GM18511 (cell line): ENCODE measurements around the gene PFKFB2.
A peak's percentile ranks its signal among the peaks of the same experiment; 100 is the strongest.

Experiments
- ATAC-seq: cut with Tn5 transposase; IDR thresholded peaks from one replicate; pipeline ENCODE4 v1.9.1; 2021; ENCODE audit warnings: mild to moderate bottlenecking, moderate library complexity; ENCODE audit not compliant: unreplicated experiment

The PFKFB2 gene

DNA sequence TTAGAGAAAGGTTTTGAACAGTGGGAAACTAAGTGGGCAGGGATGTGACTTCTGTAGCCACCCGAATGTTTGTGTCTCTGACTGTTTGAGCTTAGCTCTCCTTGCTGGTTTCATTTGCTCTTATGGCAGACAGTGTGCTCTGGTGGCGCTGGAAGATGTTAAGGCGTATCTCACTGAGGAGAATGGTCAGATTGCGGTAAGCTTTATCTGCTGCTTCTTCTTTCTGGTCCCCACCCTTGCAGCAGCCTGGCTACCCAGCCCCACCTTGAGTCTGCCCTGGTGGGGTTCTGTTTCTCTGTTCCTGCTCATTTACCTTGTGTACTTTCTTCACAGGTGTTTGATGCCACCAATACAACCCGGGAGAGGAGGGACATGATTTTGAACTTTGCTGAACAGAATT, 9.9 kb downstream of the PFKFB2 start:
- ATAC-seq: no peak

DNA sequence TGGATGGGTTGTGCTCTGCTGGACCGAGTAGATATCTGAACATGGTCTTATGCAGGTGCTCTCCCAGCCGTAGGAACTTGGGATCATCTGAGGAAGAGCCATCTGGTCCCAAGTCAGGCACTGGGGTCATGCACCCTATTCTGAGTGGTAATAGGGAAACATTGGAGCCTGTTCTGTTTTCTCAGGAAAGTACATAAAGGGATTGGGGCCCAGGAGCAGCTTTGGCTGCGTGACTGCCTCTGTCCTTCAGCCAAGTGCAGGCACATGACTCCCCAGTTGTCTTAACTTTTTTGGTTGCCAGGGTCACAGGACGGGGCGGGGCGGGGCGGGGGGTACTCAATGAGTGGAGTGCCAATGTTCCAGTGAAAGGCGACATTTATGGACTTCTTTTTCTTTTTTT, 11.5 kb downstream of the PFKFB2 start:
- no peak for ATAC-seq

DNA sequence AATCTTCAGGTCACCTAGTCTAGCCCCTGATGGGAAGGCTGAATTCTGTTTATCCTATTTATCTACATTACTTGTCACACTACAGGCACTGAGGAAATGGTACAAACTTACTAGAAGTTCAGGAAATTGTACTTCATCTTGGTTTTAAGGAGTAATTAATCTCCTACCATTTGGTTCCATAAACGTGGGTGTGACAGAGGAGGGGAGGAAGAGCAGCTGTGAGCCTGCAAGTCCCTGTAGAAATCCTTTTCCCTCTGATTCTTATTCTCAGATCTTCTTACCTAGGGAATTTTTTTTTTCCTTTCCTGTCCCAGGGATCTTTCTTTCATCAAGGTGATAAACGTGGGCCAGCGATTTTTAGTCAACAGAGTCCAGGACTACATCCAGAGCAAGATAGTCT, 14.1 kb downstream of the PFKFB2 start:
- no peak for ATAC-seq

DNA sequence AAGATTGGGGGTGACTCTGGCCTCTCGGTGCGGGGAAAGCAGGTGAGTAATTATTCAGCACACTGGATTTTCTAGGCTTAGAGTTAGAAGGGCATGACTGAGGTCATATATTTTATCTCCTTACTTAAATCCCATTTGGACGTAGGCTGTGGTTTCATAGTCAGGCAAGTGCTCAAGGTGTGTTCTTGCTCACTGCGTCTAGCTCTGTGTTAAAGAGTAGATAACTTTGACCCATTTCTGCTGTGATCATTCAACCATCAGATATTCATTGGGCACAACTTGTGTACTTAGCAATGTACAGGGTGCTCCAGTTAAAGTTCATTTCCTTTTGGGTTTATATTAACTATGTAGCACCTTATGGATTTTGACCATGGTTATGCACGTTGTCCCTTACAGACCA, 14.6 kb downstream of the PFKFB2 start:
- no peak for ATAC-seq

DNA sequence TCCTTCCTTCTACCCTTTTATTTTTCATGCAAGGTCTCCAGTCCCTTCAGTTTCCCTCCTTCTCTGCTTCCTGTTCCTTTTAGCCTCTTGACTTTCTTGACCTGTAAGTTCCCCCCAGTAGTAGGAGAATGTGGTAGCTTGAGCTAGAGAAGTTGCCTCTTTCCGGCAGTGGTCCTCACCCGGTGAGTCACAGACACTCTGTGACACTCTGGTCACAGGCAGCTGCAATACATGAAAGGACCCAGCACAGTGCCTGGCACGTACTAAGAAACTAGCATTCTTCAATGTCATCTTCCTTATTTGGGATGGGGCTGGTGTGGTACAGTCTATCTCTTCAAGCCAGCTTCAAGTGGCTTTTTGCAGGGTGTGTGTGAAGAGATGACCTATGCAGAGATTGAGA, 16.0 kb downstream of the PFKFB2 start:
- no peak for ATAC-seq

DNA sequence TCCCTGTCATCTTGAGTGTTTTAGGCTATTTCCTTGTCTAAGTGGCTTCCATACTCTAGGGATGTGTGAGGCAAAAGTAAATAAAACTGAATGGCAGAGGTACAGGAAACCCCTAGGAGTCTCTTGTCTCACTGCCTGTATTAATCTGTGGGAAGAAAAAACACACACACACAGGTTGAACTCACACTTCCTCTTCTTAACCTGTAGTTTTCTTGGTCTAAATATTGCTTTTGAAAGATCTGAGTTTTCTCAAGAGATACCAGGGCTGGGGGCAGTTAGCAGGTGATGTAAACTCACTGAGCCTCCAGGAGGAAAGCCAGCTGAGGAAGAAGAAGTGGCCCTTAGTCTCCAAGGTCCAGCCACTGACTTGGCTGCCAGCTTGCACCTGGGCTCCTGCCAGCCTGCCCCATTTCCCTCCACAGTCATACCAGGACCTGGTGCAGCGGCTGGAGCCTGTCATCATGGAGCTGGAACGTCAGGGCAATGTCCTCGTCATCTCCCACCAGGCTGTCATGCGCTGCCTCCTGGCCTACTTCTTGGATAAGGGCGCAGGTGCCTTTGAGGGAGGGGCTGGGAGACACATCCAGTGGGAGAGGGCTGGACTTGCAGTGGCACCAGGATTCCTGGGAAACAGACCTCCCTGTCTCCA, 16.9 kb downstream of the PFKFB2 start:
- no peak for ATAC-seq

DNA sequence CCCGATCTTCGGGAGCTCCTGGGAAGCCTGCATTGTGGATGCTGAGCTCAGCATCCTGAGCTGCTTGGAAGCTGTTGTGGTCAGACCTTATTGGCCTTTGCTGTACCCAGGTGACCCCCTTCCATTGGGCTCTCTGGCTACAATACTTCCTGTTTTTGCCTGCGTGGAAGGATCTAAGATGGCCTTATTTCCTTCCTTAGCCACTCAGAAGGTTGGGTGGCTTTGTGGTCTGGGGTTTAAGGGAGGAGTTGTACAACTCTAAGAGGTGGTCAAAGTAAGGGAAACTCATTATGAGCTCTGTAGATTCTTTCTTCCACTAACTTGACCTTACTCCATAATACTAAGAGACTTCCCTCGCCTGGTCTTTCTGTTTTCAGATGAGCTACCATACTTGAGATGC, 17.7 kb downstream of the PFKFB2 start:
- ATAC-seq: no peak

DNA sequence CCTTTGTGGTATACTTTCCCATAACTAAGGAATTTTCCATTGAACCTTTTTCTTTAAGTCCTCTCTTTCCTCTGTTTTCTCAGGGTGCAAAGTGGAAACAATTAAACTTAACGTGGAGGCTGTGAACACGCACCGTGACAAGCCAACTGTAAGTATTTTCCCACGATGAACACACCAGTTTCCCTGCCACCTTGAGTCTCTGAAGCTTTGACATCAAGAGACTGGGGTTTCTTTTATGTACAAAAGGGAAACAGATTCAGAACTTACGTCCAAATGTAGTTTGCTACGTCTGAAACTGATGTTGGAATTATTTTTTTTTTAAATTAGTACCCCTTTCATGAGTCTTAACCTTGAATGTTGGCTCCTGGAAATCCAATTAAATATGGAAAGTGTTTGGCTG, 18.4 kb downstream of the PFKFB2 start:
- no peak for ATAC-seq

DNA sequence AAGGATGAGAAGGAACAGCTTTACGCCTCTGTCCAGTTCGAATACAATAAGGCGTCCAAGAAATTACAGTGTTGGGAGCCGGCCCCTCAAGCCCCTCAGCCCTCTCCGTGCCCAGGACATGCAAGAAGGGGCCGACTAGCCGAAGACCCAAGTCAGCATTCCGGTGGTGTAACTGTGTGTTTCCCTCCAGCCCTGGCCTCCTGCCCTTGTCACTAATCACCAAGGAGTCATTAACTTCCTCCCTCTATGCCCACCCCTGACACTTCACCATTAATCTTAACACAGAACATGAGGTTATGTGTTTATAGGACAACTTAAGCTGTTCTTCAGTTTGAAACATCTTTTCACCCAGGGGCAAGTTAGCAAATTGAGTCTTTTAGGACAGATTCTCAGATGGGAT, 19.2 kb downstream of the PFKFB2 start:
- no peak for ATAC-seq

DNA sequence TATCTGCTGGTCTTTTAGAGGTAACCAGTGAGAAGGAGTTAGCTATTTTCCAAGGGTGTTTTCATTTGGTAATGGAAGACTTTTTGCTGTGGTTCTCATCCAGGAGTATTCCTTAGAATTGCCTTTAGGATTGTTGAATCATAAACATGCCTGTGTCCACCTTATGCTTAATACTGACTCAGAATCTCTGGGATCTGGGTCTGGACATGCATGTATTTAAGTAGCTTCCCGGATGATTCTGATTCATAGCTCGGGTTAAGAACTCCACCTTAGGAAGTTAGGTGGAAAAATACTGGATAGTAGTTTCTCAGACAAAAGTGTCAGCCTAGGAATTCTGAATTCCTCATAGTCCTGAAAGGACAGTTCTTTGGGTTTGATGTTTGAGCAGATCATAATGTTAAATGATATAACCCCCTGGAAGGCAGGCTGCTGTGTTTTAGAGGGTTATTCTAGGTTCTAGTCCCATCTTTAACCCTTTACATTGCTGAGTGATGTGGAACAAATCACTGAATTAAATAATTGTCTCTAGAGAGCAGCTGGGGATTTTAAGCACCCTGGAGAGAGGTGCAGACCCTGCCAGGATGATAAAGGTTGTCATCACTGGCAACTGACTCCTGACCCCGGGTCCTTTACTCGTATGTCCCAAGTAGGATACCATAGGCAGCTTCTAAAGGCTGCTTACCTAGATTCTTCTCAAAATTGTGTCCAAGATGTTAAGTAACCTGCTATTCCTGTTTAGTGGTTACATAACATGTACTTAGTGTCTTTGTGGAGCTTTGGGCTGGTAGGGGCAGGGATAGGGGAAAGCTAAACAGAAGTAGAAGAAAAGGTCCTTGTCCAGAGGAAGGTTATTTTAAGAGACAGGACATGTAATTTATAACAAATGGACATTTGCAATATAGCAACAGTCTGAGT, 21.1 kb downstream of the PFKFB2 start:
- ATAC-seq: no peak

DNA sequence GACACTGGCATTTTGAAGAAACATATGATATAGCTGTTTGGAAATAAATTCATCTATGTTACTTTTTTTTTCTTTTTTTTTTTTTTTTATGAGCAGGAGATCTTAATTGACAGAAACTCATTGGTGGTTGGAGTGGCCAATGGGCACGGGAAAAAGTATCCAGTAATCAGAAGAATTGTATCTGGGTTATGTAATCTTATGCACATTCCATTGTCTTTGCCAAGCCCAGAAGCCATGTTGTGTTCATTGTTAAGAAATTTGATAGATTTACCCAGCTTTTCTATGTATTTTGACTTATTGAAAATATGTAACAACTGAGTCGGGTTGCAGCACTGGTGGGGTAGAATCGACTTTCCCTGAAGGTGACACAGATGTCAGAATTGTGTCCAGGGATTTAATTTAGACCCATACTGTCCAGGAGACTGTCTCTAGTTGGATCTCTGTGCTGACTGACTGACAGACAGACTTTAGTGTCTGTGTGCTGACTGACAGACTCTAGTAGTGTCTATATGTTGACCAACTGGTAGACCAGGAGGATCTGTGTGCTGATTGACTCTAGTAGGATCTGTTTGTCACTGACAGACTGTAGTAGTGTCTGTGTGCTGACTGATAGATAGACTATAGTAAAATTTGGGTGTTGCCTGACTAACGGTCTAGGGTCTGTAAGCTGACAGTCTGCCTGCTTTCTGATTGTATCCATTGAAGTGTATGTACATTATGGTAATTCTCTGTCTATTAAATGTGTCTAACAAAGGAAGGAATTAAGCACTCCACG, 23.3 kb downstream of the PFKFB2 start:
- no peak for ATAC-seq

DNA sequence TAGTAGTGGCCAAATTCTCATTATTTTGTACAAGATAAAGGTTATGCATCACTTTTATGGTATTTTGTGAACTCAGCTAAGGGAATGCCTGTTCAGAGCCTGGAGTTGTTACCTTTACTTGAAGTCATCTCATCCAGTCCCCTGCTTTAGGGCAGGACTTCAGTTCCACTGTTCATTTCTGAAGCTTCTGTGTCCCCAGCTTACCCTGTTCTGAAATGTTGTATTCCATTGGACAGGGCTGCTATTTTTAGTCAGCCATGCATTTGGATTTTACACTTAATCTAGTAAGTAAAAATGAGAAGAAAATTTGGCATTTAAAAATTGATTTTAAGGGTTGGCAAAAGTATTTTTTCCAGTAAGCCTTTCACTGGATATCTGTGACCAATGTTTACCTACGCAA, 23.9 kb downstream of the PFKFB2 start:
- no peak for ATAC-seq

DNA sequence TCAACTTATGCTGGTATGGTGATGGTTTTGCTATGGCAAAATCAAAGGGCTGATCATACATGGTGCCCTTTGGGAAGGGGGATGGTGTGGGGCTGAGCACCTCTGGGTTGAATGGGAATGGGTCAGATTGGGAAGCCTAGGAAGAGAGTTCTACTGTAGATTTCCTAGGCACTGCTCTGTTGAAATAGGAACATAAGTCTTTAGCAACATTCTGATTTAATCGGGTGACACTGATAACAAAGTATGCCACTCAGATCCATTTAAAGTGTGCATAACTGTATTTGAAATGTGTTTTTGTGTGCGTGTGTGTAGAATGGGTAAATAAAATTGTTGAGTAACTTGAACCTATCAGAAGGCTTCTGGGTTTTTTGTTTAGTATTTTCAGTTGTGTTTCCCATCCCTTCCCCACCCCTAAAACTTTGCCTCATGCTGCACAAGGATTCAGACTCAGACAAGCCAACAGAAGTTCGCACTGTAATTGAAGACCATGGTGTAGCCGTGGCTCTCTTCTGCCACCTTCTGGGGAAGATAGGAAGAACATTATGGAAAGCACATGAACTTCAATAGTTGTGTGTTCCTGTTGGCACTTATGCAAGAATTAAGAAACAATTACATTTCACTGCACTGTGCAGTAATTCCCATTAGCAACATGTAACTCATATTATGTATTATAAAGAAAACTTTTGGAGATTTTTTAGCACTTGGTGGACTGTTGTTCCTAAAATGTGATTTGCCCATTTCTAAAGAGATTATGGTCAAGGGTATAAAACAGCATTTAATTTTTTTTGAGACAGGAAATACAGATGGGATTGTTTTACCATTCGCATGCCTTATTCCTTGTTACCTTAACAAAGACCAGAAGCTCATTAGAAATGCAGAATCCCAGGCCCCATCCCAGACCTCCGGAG, 24.6 kb downstream of the PFKFB2 start:
- ATAC-seq: no peak

DNA sequence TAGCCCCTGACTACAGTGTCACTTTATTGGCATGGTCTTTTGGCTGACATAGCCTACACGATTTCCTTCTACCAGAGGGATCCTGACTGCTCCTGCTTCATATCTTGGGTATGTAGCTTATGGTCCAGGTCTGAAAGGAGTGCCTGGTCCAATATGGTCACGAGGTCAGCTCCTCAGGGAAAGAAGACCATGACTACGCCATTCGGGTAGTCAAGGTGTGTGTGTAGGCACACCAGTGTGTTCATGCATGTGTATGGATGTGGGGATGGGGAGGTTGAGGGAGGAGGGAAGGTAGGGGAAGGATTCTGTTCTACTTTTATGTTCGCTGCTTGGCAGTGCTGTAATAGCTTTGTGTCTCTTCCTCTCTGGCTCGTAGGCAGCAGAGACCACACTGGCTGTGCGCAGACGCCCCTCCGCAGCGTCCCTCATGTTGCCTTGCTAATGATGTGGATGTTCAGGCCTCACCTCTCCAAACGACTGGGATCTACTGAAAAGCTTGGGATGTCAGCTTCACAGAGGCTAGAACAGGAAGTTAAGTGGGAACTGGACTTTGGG, 25.6 kb downstream of the PFKFB2 start:
- ATAC-seq: no peak

DNA sequence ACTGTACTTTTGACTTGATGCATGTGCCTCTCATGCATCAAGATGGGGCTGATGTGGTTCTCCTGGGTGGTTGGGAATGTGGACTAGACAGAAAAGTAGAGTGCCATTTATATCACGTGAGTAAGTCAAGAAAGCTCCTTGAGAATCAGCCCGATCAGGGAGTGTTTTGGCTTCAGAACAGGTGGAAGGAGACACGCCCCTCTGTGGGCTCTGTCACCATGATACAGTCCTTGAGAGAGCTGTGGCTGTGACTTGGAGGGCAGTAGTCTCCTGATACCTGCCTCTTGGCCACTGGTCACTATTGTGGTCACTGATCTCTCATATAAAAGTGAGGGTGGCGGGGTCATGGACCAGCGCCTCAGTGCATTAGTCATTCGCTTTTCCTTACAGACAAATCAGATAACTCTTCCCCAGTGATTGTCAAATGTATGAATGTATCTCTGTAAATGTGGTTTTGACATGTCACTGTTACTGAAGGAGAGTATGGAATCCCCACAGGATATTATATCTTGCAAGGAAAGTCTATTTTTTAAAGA, 26.7 kb downstream of the PFKFB2 start:
- no peak for ATAC-seq

DNA sequence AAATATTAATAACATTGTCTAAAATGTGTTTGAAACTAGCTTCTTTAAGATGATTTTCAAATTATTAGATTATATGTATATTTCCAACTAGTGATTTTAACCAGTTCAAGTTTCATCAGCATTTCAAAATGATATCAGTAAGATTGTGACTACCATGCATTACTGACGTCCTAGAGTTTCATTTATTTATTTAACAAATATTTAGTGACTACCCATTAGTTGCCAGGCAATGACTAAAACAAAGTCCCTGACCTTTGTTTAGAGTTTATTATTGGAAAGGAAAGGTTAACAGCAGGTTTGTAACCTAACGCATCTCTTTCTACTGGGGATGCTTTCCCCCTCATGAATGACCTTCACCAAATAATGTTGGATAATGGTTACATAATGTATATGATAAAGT, 28.0 kb downstream of the PFKFB2 start:
- no peak for ATAC-seq

DNA sequence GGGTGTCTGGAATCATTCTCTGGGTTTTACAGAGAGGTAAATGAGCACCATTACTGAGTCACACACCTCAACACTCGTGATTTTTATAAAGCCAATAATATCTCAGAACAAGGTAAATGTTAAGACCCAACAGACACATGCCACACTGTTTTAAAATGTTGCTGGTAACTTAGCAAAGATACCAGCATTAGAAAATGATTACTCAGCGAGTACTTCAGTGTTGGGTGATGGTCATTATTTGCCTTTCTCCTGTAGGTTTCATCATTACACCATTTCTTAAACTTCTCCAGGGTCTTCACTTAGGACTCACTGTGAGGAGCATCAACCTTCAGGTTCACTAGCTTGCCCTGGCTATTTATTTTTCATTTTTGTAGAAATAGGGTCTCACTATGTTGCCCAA, 28.7 kb downstream of the PFKFB2 start:
- ATAC-seq: no peak

DNA sequence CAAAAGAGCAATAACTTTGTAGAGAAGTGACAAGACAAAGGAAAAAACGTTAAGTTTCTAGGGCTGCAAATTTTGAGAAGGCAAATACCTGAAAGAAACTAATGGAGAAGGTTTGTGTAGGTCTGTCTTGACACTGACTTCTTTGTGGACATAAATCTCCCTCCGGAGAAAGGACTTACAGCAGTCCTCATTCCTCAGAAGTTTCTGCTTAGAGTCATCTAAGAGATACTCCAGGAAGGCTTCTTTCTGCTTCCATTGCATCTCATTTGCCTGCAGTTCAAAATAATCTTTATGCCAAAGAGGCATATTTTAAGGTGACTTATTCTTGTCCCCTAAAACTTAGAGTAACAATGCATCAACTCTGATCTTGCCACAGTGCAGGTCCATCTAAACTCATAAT, 31.2 kb downstream of the PFKFB2 start:
- no peak for ATAC-seq

DNA sequence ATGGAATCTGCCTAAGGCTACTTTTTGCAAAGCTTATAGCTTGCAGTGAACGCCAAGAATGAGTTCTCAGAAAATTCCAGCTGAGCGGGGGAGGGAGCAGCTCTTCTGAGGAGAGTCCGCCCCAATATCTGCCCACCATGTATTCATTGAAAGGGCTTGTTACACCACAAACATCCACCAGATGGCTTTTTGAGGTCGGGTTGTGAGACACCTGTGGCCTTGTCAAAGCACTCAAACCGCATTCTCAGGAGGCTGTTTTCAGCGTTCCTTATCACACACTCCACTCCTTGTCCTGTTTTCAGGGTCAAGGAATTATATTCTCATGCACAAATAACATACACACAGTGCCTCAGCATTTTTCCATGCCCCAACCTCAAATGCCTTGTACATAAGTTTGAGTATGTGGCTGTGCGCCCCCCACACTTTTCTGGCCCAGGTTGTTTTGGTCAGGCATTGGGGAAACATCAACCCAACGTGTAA, 31.7 kb downstream of the PFKFB2 start:
- ATAC-seq: peak; percentile 57

DNA sequence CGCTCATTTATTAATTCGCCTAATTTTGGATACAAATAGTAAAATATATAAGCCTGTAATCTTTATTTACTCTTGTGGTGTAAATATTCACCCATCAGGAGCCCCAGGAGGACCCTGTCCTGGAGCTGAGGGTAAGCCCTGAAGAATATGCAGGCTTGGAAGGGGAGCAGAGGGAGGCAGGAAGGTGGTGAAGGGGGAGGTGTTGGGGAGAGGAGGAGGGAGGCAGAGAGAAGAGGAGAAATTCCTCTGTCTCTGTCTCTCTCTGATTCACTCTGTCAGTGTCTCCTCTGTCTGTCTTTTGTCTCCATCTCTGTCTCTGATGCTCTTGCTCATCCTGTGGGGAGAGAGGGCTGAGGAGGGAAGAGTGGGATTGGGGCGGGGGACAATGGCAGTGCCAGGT, 32.8 kb downstream of the PFKFB2 start:
- no peak for ATAC-seq
